HG03045 (cell line): ENCODE data around the gene FBXL7.

Experiments
- ATAC-seq: cut with Tn5 transposase; IDR thresholded peaks from one replicate; pipeline ENCODE4 v1.9.1; 2021; ENCODE audit warnings: mild to moderate bottlenecking, moderate library complexity; ENCODE audit not compliant: unreplicated experiment

Gene FBXL7

DNA sequence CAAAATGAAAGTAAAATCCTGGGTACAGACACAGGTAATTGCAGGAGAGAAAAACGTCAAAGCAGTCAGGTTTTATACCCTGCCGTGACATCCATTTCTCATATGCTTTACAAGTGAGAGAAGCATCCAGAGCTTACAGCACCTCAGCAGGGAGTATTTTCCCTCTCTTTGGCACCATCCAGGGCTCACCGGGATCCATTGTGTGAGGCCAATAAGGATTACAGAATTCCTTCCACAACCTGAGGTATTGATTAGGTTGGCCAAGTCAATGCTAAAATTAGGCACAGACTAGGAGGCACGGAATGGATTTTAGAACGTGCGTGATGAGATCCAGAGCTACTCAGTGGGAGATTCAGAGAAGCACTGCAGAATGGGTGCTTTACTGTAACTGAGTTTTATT lies 296.6 kb downstream of the FBXL7 start:
- no peak for ATAC-seq

DNA sequence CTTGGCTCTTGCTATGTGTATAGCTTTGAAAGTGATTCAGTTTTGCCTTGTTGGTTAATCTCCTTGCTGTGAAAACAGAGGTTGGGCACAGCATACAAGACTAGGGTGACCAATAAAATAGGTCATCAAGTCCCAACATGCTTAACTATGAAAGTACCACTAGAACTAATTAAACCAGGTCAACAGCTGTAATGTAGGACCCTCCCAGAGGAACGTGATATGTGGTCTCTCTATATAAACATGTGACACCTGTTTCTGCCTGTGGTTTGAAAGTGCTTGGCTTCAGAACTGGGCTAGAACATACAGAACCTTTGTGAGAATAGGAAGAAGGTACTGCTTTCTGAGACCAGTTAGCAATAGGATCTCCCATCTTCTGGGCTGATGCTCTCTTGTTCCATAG lies 297.1 kb downstream of the FBXL7 start:
- ATAC-seq = no peak

DNA sequence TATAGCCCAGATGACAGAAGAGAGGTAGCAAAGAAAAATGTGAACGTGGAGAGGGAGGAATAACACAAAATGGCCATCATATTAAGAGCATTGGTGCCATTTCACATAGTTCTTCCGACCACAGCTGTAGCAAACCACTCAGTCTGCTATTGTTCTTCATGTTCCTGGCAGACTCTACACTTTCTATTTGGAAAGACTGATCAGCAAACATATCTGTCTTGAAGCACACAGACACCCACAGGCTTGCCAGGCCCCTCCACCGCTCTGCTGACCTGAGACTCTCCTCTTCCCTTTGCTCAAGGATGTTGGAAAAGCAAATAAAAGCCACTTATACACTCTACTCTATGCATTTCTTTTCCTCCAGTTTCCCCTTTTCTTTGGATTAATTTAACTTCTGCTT lies 298.0 kb downstream of the FBXL7 start:
- no peak for ATAC-seq

DNA sequence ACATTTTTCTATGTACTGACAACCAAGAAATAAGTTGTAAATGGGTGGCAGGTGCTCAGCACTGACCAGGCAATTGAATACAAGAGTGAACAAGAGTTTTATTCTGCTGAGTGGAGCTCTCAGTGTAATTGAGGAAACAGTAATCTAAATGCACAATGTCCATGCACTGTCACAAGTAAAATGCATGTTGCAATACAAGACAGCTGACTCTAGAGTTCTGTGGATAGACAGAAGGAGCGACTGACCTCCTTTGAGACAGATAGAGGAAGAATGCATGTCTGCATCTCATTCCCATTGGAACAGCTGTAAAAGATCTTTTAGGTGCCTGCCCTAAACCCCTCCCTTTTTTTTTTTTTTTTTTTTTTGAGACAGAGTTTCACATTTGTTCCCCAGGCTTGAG lies 299.0 kb downstream of the FBXL7 start:
- ATAC-seq = no peak

DNA sequence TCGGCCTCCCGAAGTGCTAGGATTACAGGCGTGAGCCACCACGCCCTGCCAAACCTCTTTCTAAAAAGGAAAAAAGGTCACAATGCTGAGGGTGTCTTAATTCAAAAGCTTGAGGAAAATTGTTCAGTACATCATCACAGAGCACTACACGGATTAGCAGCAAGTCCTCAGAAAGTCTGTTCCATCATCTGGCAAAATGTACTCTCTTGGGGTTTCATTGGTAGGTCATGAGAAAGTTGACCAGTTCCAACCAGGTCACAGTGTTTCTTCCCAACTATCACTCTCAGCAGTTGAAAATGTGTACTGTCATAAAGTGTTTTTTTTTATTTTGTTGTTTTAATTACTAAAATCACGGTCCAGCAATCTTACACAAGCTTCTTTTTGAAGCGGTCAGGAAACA lies 299.6 kb downstream of the FBXL7 start:
- no peak for ATAC-seq

DNA sequence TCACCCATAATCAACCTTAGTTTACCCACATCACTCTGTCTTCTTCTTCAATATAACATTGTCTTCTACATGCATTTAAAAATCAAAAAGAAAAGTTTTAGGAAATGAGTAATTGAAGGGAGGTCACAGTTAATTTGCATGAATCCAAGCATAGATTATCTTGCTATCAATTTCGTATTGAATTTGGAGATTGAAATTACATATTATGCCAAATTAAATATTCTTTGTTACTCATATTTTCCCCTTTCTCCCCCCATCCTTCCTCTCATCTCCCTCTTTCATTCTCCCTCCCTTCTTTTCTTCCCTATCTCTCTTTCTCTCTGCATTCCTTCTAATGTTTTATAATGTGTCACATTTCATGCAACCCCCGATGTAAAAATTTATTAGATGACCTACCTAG lies 303.3 kb downstream of the FBXL7 start:
- ATAC-seq = no peak

DNA sequence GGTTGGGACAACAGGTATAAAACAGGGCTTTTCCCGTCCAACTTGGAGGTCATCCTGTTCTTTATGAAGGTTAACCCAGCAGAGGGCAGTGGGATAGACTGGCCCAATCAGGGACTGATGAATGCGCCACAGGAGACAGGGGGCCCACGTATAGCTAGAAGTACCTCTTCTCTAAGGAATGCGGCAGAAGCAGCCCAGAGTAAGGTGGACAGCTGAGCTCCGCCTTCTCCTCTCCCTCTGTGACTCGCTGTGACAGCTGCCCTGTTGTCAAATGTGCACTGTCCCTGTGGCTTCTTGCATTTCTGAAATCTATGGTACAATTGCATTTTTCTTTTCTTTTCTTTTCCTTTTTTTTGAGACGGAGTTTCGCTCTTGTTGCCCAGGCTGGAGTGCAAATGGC lies 306.6 kb downstream of the FBXL7 start:
- no peak for ATAC-seq

DNA sequence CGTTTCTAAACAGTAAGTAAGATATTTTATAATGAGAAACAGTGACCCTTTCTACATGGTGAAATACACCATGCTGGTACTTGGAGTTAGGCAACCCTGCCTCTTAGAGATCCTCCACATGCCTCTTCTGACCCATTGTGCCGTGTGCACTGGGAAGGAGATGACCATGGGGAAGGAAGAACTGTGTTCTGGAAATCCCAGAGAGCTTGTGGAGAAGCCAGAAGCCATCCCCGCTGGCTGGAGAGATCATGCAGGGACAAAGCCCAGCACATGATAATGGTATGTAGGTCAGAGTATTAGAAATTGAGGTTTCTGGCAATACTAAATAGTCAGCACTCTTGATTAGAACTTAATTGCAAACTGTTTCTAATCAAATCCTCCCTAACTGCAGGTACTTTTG lies 307.3 kb downstream of the FBXL7 start:
- no peak for ATAC-seq

DNA sequence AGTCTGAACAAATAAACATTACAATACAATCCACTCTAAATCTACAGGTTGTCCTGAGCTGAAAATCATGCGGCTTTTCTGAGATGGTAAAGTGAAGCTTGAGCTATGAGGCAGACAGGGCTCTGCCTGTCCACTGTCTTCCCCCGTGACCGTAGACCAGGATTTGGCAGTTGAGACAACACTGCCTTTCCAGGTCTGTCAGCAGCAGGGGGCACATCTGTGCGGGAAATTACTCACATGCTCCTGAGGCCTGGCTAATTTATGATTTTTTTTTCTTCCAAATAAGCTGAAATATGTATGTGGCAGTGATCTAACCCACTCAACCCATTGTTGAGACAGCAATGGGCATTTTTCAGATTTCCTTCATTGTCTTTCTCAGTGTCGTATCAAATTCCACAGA lies 307.9 kb downstream of the FBXL7 start:
- ATAC-seq = no peak

DNA sequence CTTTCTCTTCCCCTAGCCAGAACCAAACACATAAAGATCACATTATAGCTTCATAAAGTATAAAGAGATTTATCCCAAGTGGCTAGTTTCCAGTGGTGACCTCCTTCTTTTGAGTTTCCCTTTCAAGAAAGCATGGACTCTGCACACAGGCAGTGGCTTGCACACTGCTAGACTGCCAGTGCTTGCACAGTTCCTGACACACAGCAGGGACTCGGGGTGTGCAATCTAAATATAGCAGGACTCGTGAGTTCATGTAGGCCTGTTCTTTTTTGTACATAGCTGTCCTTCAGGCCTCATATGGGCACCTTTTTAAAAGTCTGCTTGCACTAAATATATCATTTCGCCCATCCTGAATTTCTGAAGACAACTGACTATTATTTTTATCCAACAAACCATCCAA lies 308.6 kb downstream of the FBXL7 start:
- ATAC-seq = no peak

DNA sequence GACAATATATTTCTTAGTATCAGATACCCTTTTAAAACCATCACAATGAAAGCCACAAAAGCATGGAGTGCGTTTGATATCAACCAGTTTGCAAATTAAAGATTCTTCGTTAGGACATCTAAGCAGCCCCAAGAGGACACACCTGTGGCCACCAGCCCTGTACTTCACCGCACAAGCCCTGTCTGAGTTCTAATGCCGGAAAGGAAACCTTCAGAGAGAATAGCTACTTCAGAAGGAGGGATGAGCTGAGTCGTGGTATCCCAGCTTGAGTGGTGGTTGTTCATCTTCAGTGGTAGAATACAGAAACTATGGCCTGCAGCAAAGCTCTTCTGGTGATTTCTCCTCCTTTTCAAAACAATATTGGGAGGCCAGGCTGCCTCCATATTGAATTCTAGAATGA lies 319.6 kb downstream of the FBXL7 start:
- no peak for ATAC-seq

DNA sequence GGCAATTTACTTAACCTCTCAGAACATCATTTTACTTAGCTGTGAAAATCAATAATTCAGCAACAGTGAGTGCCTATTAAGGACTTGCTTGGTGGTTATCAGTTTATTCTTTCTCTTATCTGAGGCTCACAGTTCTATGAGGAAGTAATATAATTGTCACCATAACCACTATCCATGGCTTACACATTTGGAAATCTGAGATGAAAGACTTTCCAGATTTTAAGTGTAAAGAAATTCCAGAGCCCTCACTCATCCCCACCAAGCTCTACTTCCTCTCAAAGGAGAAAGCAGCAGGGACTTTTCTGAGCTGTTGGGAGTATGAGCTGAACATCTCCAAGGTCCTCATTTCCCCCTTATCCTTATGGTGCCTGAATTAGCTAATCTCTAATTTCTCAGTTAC lies 321.5 kb downstream of the FBXL7 start:
- ATAC-seq = no peak

DNA sequence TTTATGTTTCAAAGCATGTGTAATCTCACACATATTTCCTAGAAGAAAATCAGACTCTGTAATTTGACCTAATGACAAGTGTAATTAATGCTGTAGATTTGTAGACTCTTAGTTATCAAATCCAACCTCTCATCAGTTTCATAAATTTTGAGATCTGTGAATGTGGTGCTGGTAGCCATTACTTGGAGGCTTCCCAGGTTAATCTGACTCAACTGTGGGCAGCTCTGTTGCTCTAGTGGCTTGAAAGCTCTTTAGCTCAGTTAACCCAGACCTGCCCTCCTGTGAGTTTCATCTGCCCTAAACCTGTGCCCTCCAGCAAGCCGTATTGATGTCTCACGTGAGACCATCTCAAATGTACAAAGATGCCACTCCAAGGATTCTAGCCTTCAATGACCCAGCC lies 323.4 kb downstream of the FBXL7 start:
- no peak for ATAC-seq

DNA sequence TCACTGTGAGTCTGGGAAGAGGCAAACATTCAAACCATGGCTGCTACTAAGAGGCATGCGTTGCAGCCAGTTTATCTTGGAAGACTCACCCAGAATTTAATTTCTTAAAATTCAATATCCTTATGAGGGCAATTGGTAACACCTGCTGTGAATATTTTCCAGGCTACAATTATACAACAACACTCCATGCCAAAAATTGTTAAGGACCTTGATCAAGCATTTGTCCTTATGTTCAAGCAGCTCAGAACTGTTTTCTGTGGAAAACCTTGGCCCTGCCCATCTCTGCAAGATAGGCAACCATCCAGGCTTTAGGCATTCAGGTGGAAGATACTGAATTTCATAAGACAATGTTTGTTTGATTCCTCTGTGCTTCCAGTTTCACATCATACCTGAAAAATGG lies 327.8 kb downstream of the FBXL7 start:
- ATAC-seq = no peak

DNA sequence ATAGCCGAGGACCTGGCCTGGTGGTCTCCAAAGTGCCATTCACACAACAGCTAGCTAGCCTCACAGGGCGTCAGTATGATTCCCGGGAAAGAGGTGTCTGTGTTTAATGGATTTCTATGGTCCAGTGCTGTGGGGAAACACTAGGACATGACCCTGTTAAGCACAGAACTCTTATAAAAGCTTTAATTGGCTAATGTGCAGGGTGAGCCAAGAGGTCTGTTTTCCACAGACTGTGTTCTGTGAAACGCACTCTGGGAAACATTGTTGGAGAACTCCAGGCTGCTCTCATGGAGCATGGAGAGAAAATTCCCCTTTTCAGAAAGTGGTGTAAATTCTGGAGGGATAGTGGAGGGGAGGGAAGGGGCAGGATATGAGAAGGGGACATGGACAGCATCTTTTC lies 331.4 kb downstream of the FBXL7 start:
- ATAC-seq = no peak

DNA sequence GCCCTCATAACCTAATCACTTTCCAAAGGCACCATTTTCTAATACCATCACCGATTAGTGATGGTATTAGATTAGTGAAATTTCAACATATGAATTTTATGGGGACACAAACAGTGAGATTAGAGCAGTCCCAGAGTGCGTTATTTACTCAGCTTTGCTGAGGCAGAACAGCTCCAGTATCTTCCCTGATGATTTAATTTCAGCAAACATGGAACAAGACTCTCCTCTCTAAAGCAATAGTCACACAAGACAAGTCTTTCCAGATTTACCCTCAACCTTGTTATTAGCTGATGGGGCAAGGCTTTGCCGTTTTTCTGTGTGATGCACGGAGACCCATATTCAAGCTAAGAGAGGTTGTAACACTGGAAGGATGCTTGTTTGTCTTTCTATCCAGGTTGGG lies 333.4 kb downstream of the FBXL7 start:
- ATAC-seq = no peak

DNA sequence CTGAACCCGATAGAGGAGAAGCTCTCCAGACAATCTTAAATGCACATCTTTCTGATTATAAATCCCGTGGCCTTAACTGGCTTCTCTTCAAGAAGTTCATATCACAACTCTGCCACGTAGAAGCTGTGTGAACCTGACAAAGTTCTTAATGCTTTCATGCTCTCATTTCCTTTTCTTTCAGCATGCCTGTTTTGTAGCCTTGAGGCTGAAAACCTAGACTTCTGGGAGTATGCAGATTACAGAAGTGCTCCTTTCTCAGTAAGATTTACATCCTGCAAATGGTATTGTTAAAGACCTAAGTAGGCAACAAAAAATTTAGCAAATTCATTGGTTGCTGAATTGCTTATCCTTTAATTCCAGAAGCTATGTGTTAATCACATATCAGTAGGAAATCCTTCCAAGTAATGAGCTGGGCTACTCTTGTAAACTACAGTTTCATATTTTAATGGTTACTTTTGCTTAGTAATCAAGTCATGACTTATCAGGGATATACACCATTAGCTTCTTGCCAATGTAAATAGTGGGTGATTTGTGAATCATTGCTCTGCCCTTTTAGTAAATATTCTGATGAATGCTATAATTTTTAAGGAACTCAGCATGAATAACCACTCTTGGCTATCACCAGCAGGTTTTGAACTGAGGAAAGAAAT lies 334.7 kb downstream of the FBXL7 start:
- no peak for ATAC-seq

DNA sequence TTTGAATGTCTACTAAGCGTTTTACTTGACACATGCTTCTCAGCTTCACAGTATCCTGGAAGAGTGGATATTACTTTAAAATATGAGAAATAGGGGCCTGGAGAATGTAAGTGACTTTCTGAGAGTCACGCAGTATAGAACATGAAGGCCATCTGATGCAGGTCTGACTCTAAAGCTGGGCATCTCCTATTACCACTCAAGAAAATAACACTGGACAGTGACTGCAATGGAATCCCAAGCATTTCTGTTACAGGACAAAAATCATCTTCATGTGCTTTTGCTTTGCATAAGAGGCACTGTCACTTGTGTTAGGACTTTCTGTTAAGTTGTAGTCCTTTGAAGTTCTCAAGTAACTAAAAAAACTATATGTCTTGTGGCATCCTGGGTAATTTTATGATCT lies 335.5 kb downstream of the FBXL7 start:
- no peak for ATAC-seq

DNA sequence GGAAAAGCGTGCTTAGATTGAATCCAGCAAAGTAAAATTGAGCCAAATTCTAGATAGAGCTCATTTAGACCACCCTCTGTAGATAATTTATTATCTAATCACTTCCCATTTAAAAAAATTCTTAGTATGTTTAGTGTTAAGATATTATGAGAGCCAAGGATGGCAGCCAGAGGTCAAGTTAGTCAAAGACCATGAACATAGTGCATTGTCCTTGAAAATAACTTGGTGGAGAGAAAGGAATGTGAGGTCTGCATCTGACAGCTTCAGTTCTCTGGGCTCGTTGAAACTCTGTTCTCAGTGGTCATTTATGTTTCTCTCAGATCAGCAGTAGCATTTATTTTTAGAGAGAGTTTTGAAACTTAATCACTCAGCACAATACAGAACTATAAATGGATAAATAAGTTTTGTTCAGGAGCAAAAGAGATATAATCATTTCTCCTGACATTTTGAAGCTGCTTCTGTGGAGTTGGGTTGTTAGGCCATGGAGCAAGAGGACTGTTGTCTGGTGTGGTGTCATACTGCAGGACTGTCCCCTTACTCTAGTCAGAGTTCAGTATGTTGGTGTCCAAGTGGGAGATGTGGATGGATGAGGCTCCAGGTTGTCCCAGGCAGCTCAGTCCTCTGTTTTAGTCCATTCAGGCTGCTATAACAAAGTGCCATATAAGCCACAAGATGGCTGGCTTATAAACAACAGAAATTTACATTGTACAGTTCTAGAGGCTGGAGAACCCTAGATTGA lies 337.7 kb downstream of the FBXL7 start:
- no peak for ATAC-seq

DNA sequence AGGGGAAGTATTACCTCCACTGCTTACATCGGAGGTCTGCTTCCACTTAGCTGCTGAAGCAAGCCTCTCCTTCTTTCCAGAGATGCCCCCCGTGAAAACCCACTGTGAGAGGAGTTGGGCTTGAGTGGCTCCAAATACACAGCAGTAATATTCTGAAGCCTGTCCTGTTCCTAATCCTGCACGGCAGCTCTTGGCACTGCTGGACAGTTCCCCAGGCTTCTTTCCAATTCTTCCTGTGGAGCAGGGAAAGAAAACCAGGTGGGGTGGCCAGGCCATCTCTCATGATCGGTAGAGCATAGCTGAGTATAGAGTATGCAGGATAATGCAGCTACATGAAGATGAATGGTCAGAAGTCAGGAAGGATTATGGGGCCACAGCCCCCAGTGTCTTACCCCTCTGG lies 344.3 kb downstream of the FBXL7 start:
- no peak for ATAC-seq

DNA sequence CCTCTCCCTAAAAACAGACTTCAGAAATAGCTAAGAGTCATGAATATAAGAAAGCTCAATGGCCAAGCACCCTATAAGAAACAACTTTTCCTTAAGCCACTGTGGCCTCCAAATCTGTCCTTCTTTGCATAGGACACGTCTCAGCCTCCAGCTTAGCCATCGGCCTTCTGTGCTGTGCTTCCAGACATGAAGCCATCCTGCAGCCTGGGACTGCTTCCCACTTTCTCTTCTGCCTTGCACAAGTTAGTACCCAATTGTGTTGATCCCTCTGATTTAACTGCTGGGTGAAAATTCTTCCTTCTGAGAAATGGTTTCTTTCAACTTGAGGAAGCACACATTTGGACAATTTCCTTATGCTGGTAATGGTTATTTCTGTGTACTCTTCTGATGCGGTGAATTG lies 344.9 kb downstream of the FBXL7 start:
- no peak for ATAC-seq

DNA sequence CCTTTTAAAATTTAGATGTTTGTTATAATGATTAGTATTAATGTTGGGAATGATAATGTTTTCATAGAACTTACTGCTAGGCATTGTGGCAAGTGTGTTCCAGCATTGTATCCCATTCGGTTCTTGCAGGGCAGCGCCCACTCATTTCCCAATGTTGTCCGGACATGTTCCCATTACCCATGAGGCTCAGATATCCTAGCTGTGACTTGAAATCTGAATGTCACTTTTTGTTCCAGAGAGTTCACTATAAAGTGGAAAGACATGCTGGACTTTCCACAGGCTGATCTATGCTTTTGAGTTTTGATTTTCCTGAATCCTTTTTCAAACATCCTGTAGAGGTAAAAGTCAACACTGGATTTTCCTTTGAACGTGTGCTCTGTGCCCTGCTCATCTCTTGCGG lies 350.6 kb downstream of the FBXL7 start:
- no peak for ATAC-seq

DNA sequence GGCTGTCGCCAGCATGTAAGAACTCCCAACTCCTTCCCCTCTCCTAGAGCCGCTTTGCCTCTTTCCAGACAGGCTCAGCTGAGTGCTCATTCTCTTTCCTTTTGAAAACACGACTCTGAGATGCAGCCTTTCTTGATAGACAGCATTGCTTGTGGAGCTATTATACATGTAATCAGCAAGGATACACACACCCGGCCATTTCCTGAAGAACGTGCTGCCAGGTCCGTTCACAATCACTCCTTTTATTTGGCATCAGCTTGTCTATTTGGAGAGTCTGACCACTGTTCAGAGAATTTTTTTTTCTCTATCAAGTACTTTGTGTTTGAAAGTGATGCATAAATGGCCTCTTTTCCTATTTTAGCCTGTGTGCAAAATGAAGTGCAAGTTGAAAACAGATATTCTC lies 351.0 kb downstream of the FBXL7 start:
- ATAC-seq = no peak
